ENCODE results near the gene C1orf174.

The C1orf174 gene

GRCh38 chr1:3900150-3900968 lies at the start of gene C1orf174:
TSS of gene C1orf174 (minus strand) at chr1:3900272. CDS start at chr1:3900186, 86 bp downstream.
- peak; percentile 98 for DNase-seq

GRCh38 chr1:3948344-3948743 lies 48.3 kb upstream of the C1orf174 start:
- DNase-seq, result peak; percentile 82

DNA sequence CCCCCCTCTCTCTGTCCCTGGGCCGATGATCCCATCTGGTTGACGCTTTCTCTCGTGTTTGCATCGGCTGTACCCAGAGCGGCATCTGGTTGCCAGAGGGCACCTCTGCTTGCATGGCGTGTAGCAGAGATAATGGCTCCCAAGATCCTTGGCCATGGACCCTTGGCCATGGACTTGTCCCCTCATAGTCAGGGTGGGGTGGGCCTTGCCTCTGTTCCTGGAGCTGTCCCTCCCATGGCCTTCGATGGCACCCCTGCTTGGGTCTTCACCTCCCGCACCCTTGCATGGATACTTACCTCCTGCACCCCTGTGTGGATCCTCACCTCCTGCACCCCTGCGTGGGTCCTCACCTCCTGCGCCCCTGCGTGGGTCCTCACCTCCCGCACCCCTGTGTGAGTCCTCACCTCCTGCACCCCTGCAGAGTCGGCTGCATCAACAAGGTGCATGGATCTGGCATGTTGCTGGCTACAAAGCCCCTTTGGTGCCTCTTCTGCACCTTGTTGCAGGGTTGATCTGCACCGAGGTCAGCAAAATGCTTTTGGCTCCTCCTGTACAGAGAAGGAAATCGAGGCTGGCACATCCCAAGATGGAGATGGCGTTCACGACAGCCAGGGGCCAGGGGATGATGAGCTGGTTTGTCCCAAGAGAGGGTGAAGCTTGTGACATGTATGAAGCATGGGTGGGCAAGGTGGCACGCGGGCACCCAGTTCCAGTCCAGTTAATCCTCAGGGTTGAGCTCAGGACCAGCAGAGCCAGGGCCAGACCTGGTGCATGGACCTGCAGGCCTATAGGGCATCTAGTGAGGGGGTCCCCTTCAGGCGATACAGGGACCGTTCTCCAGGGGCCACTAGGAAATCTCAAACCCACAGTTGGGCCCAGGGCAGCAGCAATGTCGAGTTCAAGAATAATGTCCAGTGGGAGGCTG lies 46.1 kb upstream of the C1orf174 start:
- no peak for DNase-seq

GRCh38 chr1:3945222-3945621 lies 45.1 kb upstream of the C1orf174 start:
- DNase-seq, result no peak

DNA sequence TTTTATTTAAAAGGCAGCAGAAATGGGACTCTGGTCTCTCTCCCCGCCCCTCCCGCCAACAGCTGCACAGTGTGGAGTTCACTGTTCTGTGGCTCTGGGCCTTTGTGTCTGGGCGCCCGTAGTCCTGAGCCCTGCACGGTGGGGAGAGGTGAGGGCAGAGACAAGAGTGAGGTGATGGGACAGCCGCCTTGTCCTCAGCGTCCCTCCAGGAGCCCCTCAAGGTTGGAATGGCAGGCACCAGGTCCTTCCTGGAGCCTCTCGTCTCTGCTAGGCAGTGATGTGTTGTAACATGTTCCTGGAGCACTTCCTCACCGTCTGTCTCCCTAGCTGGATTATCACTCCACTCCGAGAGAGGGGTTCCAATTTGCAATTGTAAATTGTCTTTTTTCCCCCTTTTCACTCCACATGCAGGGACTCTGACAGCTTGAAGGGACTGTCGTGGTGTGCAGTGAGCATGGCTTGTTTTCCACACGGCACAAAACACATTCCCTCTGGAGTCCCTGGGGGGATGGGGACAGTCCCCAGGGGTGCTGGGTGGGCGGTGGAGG lies 44.6 kb upstream of the C1orf174 start:
- no peak for DNase-seq

- no peak for DNase-seq
Measured at GRCh38 chr1:3943806-3944577, 43.9 kb upstream of the C1orf174 start.

DNA sequence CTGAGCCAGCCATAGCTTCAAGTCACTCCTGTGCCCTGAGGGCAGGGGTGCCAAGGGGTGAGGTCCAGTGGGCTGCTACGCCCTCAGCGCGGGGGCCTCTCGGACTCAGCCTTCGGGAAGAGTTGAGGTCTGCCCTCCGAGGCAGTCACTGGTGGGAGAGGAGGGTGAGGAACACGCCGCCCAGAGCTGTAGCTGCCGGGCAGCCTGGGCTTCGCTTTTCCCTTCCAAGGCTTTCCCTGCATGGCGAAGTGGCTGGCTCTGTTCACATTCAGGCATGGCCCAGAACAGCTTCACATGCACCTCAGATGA lies 43.0 kb upstream of the C1orf174 start:
- DNase-seq, result no peak

DNA sequence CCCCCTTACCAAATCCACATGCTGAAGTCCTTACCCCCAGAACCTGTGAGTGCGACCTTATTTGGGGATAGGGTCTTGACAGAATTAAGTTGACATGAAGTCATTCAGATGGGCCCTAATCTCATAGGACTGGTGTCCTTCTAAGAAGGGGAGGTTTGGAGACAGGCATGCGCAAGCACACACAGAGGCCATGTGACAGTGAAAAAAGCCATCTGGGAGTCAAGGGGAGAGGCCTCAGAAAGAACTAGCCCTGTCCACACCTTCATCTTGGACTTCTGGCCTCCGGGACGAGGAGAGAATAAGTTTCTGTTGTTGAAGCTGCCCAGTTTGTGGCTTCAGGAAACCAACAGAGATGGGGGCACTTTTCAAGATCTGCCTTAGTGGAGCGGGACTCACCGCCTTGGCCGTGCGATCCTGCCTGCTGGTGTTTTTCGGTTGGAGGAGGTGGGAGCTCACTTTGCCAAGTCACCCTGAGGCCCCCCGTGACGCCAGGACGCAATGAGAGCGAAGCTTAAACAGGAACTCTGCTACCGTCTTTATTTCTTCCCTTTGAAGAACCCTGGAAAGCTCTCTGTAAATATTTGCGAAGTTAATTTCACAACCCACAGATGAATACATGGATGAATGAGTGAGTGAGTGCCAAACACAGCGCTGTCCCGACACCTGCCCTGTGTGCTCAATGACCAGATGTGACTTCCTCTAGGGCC lies 42.5 kb upstream of the C1orf174 start:
- DNase-seq, result no peak

GRCh38 chr1:3940754-3941345 lies 40.8 kb upstream of the C1orf174 start:
- no peak for DNase-seq

DNA sequence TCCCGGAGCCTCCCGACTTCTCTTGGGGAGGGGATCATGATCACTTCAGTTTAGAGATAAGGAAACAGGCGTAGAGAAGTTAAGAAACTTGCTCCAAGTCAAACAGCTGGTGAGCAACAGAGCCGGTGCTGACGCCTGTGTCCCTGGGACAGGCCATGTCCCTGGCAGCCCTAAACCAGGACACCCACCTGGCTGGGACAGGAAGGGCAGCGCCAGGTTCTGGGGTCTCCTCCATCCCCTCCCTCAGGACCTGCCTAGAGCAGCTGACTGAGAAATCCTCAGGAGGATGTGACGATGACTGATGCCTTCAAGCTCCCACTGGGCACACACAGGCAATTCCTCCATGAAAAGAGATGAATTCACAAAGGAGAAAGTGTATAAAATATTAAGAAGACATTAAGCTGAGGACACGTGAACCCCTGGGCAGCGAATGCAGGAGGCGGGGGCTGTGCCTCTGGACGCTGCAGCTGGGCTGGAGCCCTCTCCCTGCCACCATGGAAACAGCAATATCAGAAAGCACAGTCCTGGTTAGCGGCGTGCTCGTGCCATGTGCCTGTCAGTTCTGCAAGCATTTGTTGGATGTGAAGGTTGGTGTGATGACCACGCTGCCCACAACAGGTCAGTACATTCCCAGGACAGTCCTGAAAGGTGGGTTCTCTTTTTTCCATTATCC lies 40.1 kb upstream of the C1orf174 start:
- no peak for DNase-seq

GRCh38 chr1:3939242-3940080 lies 39.4 kb upstream of the C1orf174 start:
- no peak for DNase-seq

- DNase-seq, result no peak
Measured at GRCh38 chr1:3932156-3932919, 32.3 kb upstream of the C1orf174 start.

DNA sequence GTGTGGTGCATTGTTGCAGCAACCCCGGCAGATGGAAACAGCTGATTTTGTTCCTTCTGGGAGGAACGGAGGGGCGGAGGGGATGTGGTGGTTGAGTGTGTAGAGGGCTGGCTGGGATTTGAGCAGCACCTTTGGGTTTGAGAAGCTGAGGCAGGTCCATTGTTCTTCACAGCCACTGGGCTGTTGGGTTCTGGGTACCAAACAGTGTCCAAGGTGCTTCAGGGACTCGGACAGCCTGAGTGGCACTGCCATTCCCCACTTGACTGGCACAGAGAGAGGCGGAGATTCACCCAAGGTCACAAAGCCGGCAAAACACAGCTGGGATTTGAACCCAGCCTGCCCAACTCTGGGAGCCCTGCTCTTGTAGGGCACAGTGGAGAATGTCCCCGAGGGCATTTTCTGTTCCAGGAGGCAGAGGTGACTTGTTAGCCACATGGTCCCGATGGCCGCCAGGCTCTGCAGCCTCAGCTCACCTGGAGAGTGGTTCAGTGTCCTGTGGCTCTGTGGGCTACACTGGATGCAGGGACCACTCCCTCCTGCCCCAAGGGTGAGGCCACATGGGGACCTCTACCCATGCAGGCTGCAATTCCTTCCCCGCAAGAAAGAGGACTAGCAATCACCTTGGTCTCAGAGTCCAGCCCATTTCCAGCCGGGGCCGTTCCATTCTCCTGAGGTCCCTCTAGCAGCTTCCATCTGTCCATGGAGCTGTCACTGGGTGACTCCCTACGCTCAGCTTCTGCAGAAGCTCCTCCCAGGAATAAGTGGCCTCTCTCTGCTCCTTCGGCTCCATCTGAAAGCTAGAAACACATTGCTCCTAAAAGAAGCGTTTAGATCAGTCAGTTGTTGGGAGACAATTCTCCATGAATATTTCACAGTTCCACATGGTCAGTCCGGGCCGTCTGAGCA lies 31.2 kb upstream of the C1orf174 start:
- no peak for DNase-seq

GRCh38 chr1:3930301-3931006 lies 30.4 kb upstream of the C1orf174 start:
- DNase-seq, result no peak

GRCh38 chr1:3929126-3929525 lies 29.1 kb upstream of the C1orf174 start:
- no peak for DNase-seq

GRCh38 chr1:3928586-3928985 lies 28.5 kb upstream of the C1orf174 start:
- DNase-seq, result no peak

- no peak for DNase-seq
Measured at GRCh38 chr1:3926956-3927355, 26.9 kb upstream of the C1orf174 start.

- DNase-seq, result no peak
Measured at GRCh38 chr1:3925762-3926161, 25.7 kb upstream of the C1orf174 start.

Measured in islet precursor cell (in vitro differentiated cells).